ENCODE data around the gene TRABD2A.
A peak's percentile ranks its signal among the peaks of the same experiment; 100 is the strongest.

The TRABD2A gene

GRCh38 chr2:84899304-84900204 lies 18.7 kb upstream of the TRABD2A start:
- H3K27me3 ChIP-seq (ENCODE audit: low read length) = no peaks in the 10 kb centered on the region
- H3K4me3 ChIP-seq (ENCODE audit: insufficient read depth, low read length, poor library complexity, severe bottlenecking) = no peak overlapping the region
- TF ChIP-seq EZH2phosphoT487 (conservative IDR thresholded peaks at IDR 0.05; ENCODE audit: low read length) = no peak
- TF ChIP-seq, protein P1, sequence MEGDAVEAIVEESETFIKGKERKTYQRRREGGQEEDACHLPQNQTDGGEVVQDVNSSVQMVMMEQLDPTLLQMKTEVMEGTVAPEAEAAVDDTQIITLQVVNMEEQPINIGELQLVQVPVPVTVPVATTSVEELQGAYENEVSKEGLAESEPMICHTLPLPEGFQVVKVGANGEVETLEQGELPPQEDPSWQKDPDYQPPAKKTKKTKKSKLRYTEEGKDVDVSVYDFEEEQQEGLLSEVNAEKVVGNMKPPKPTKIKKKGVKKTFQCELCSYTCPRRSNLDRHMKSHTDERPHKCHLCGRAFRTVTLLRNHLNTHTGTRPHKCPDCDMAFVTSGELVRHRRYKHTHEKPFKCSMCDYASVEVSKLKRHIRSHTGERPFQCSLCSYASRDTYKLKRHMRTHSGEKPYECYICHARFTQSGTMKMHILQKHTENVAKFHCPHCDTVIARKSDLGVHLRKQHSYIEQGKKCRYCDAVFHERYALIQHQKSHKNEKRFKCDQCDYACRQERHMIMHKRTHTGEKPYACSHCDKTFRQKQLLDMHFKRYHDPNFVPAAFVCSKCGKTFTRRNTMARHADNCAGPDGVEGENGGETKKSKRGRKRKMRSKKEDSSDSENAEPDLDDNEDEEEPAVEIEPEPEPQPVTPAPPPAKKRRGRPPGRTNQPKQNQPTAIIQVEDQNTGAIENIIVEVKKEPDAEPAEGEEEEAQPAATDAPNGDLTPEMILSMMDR (IDR thresholded peaks at IDR 0.05; ENCODE audit: insufficient read depth, low read length, poor library complexity, severe bottlenecking) = no peak
- no peak overlapping the region for H3K4me2 ChIP-seq (ENCODE audit: low read depth, low read length, poor library complexity, severe bottlenecking)
- H3K9me2 ChIP-seq (replicated peaks; ENCODE audit: insufficient read depth, low read length) = no peaks in the 10 kb centered on the region
- no peaks in the 10 kb centered on the region for H4K20me1 ChIP-seq (ENCODE audit: low read depth, low read length)
- H3F3A ChIP-seq (ENCODE audit: insufficient read depth) = no peaks in the 10 kb centered on the region
- no peaks in the 10 kb centered on the region for H3K36me3 ChIP-seq (ENCODE audit: low read length)
- no peak overlapping the region for H2AFZ ChIP-seq (ENCODE audit: low read depth, low read length, severe bottlenecking)
- H3K27ac ChIP-seq (ENCODE audit: low read depth, low read length) = no peak overlapping the region
- H3K79me2 ChIP-seq (ENCODE audit: insufficient read depth, low read length) = no peaks in the 10 kb centered on the region
- H3K9ac ChIP-seq (ENCODE audit: low read length) = no peak overlapping the region
- no peaks in the 10 kb centered on the region for H3K9me3 ChIP-seq (ENCODE audit: insufficient read depth, low read length)

- Histone ChIP-seq H3K9ac (ENCODE audit: low read length) (no peak overlapping the region), H4K20me1 (ENCODE audit: low read depth, low read length) (no peaks in the 10 kb centered on the region), H3K4me3 (ENCODE audit: insufficient read depth, low read length, poor library complexity, severe bottlenecking) (no peak overlapping the region), H2AFZ (ENCODE audit: low read depth, low read length, severe bottlenecking) (no peak overlapping the region), H3K4me2 (ENCODE audit: low read depth, low read length, poor library complexity, severe bottlenecking) (peak overlapping the region; percentile 16), H3K27me3 (ENCODE audit: low read length) (no peaks in the 10 kb centered on the region), H3K9me3 (ENCODE audit: insufficient read depth, low read length) (no peaks in the 10 kb centered on the region), H3K79me2 (ENCODE audit: insufficient read depth, low read length) (no peaks in the 10 kb centered on the region), H3F3A (ENCODE audit: insufficient read depth) (no peaks in the 10 kb centered on the region), H3K9me2 (replicated peaks; ENCODE audit: insufficient read depth, low read length) (no peaks in the 10 kb centered on the region), H3K36me3 (ENCODE audit: low read length) (no peaks in the 10 kb centered on the region), H3K27ac (ENCODE audit: low read depth, low read length) (no peak overlapping the region)
- TF ChIP-seq, protein P1 (IDR thresholded peaks at IDR 0.05; ENCODE audit: insufficient read depth, low read length, poor library complexity, severe bottlenecking) = no peak
- TF ChIP-seq EZH2phosphoT487 (conservative IDR thresholded peaks at IDR 0.05; ENCODE audit: low read length) = no peak
Measured at GRCh38 chr2:84897773-84898172, 16.9 kb upstream of the TRABD2A start.

GRCh38 chr2:84896567-84896966 lies 15.7 kb upstream of the TRABD2A start:
- H3K9me2 ChIP-seq (replicated peaks; ENCODE audit: insufficient read depth, low read length) = no peaks in the 10 kb centered on the region
- TF ChIP-seq, protein P1 (IDR thresholded peaks at IDR 0.05; ENCODE audit: insufficient read depth, low read length, poor library complexity, severe bottlenecking) = no peak
- no peak for TF ChIP-seq EZH2phosphoT487 (conservative IDR thresholded peaks at IDR 0.05; ENCODE audit: low read length)
- no peaks in the 10 kb centered on the region for H3K27me3 ChIP-seq (ENCODE audit: low read length)
- H3K79me2 ChIP-seq (ENCODE audit: insufficient read depth, low read length) = no peaks in the 10 kb centered on the region
- no peak overlapping the region for H3K9ac ChIP-seq (ENCODE audit: low read length)
- no peaks in the 10 kb centered on the region for H3K36me3 ChIP-seq (ENCODE audit: low read length)
- H3K4me2 ChIP-seq (ENCODE audit: low read depth, low read length, poor library complexity, severe bottlenecking) = no peak overlapping the region
- H3K4me3 ChIP-seq (ENCODE audit: insufficient read depth, low read length, poor library complexity, severe bottlenecking) = no peak overlapping the region
- no peak overlapping the region for H2AFZ ChIP-seq (ENCODE audit: low read depth, low read length, severe bottlenecking)
- no peaks in the 10 kb centered on the region for H3K9me3 ChIP-seq (ENCODE audit: insufficient read depth, low read length)
- H4K20me1 ChIP-seq (ENCODE audit: low read depth, low read length) = no peaks in the 10 kb centered on the region
- no peaks in the 10 kb centered on the region for H3F3A ChIP-seq (ENCODE audit: insufficient read depth)
- H3K27ac ChIP-seq (ENCODE audit: low read depth, low read length) = no peak overlapping the region
